ENCODE results near the gene RUBCNL.

Gene RUBCNL

GRCh38 chr13:46318986-46319385, 68.1 kb downstream of the RUBCNL start:
- Histone ChIP-seq H3K4me2 (ENCODE audit: low read depth, low read length, poor library complexity, severe bottlenecking) (no peak overlapping the region), H3F3A (ENCODE audit: low read depth) (no peaks in the 10 kb centered on the region), H3K9me3 (ENCODE audit: insufficient read depth, low read depth, low read length) (no peaks in the 10 kb centered on the region), H3K36me3 (ENCODE audit: insufficient read depth, low read length) (no peaks in the 10 kb centered on the region), H3K79me2 (ENCODE audit: insufficient read depth, low read length) (no peaks in the 10 kb centered on the region), H4K20me1 (ENCODE audit: insufficient read depth, low read length, poor library complexity, severe bottlenecking) (no peaks in the 10 kb centered on the region), H3K4me1 (ENCODE audit: insufficient read depth, low read length, poor library complexity, severe bottlenecking) (peaks cover 6% of the 10 kb centered on the region), H3K4me3 (ENCODE audit: low read length, poor library complexity, severe bottlenecking) (no peak overlapping the region), H3K9ac (ENCODE audit: low read depth, low read length, poor library complexity, severe bottlenecking) (no peak overlapping the region), H3K27me3 (ENCODE audit: insufficient read depth, low read length, poor library complexity, severe bottlenecking) (no peaks in the 10 kb centered on the region), H2AFZ (ENCODE audit: low read length) (no peak overlapping the region), H3K9me2 (replicated peaks; ENCODE audit: low read depth, low read length) (no peaks in the 10 kb centered on the region)
- no peak for TF ChIP-seq CTCF (conservative IDR thresholded peaks at IDR 0.05; ENCODE audit: low read length)
- no peak for TF ChIP-seq EZH2phosphoT487 (IDR thresholded peaks at IDR 0.05; ENCODE audit: borderline replicate concordance)

DNA sequence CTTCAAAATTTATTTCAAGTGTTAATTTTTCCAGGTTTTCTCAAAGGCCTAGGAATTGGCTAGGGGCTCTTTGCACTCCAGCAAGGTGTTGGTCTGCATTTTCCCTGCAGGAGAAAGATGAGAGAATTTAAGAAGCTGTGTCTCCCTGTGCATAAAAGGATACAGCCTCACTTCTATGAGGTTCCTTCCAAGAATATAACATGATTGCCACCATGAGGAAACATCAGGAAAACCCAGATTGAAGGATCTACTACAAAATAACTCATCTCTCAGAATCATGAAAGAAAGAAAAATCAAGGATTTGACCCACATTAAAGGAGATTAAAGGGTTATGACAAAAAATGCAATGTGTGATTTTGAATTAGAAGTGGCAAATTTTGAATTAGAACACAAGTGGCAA, 69.9 kb downstream of the RUBCNL start:
- Histone ChIP-seq H3K9ac (ENCODE audit: low read depth, low read length, poor library complexity, severe bottlenecking) (no peak overlapping the region), H3F3A (ENCODE audit: low read depth) (no peaks in the 10 kb centered on the region), H2AFZ (ENCODE audit: low read length) (no peak overlapping the region), H3K36me3 (ENCODE audit: insufficient read depth, low read length) (no peaks in the 10 kb centered on the region), H3K4me1 (ENCODE audit: insufficient read depth, low read length, poor library complexity, severe bottlenecking) (peaks cover 11% of the 10 kb centered on the region), H3K9me3 (ENCODE audit: insufficient read depth, low read depth, low read length) (no peaks in the 10 kb centered on the region), H3K4me2 (ENCODE audit: low read depth, low read length, poor library complexity, severe bottlenecking) (no peak overlapping the region), H3K79me2 (ENCODE audit: insufficient read depth, low read length) (no peaks in the 10 kb centered on the region), H3K9me2 (replicated peaks; ENCODE audit: low read depth, low read length) (no peaks in the 10 kb centered on the region), H3K4me3 (ENCODE audit: low read length, poor library complexity, severe bottlenecking) (no peak overlapping the region), H3K27me3 (ENCODE audit: insufficient read depth, low read length, poor library complexity, severe bottlenecking) (no peaks in the 10 kb centered on the region), H4K20me1 (ENCODE audit: insufficient read depth, low read length, poor library complexity, severe bottlenecking) (no peaks in the 10 kb centered on the region)
- no peak for TF ChIP-seq EZH2phosphoT487 (IDR thresholded peaks at IDR 0.05; ENCODE audit: borderline replicate concordance)
- peak; percentile 35 for TF ChIP-seq CTCF (conservative IDR thresholded peaks at IDR 0.05; ENCODE audit: low read length)

GRCh38 chr13:46315491-46316075, 71.5 kb downstream of the RUBCNL start:
- Histone ChIP-seq H3F3A (ENCODE audit: low read depth) (no peaks in the 10 kb centered on the region), H3K27me3 (ENCODE audit: insufficient read depth, low read length, poor library complexity, severe bottlenecking) (no peaks in the 10 kb centered on the region), H3K9me2 (replicated peaks; ENCODE audit: low read depth, low read length) (no peaks in the 10 kb centered on the region), H3K4me3 (ENCODE audit: low read length, poor library complexity, severe bottlenecking) (no peak overlapping the region), H4K20me1 (ENCODE audit: insufficient read depth, low read length, poor library complexity, severe bottlenecking) (no peaks in the 10 kb centered on the region), H3K4me1 (ENCODE audit: insufficient read depth, low read length, poor library complexity, severe bottlenecking) (peaks cover 5% of the 10 kb centered on the region), H2AFZ (ENCODE audit: low read length) (no peak overlapping the region), H3K9ac (ENCODE audit: low read depth, low read length, poor library complexity, severe bottlenecking) (no peak overlapping the region), H3K9me3 (ENCODE audit: insufficient read depth, low read depth, low read length) (no peaks in the 10 kb centered on the region; the same call in 1 of the 2 replicates), H3K4me2 (ENCODE audit: low read depth, low read length, poor library complexity, severe bottlenecking) (no peak overlapping the region), H3K79me2 (ENCODE audit: insufficient read depth, low read length) (no peaks in the 10 kb centered on the region), H3K36me3 (ENCODE audit: insufficient read depth, low read length) (no peaks in the 10 kb centered on the region)
- no peak for TF ChIP-seq CTCF (conservative IDR thresholded peaks at IDR 0.05; ENCODE audit: low read length)
- no peak for TF ChIP-seq EZH2phosphoT487 (IDR thresholded peaks at IDR 0.05; ENCODE audit: borderline replicate concordance)

Measured in Loucy (cell line).